Neural cell (in vitro differentiated cells): ENCODE measurements around the gene ASIC5. TPM values are rescaled to one million over a fixed set of nuclear protein-coding genes. Genes with fewer than 3 reads are reported as not detected.

Source experiments
- H2AFZ ChIP-seq: fragments of 200-600, 300-800 bp; sonication (generic), shearing (Covaris generic); 2 replicates; pipeline ENCODE4 v1.6.0; 2014; ENCODE audit warnings: low read depth, mild to moderate bottlenecking, antibody characterized with exemption, low read length, moderate library complexity
- H3F3A ChIP-seq: fragments of 200-600 bp; shearing (Covaris generic); 2 replicates; pipeline ENCODE4 v1.6.1; 2016; ENCODE audit warnings: mild to moderate bottlenecking, moderate library complexity, mixed read lengths, antibody characterized with exemption, low read length; ENCODE audit not compliant: insufficient read depth, poor library complexity, severe bottlenecking
- H3K27ac ChIP-seq: fragments of 200-600, 300-800 bp; sonication (generic), shearing (Covaris generic); 2 replicates; pipeline ENCODE4 v1.5.1; 2014; ENCODE audit warnings: mild to moderate bottlenecking, low read length, moderate library complexity
- H3K27me3 ChIP-seq: fragments of 300-800, 200-600 bp; sonication (generic), shearing (Covaris generic); 2 replicates; pipeline ENCODE4 v1.6.0; 2014; ENCODE audit warnings: mild to moderate bottlenecking, low read depth, low read length, moderate library complexity; ENCODE audit not compliant: insufficient read depth
- H3K36me3 ChIP-seq: fragments of 300-800, 200-600 bp; sonication (generic), shearing (Covaris generic); 2 replicates; pipeline ENCODE4 v1.5.1; 2014; ENCODE audit warnings: mild to moderate bottlenecking, antibody characterized with exemption, low read length, moderate library complexity; ENCODE audit not compliant: insufficient read depth
- H3K4me2 ChIP-seq: fragments of 300-800, 200-600 bp; sonication (generic), shearing (Covaris generic); 2 replicates; pipeline ENCODE4 v1.6.0; 2014; ENCODE audit warnings: mild to moderate bottlenecking, low read length
- H3K4me3 ChIP-seq: fragments of 300-800, 200-600 bp; sonication (generic), shearing (Covaris generic); 2 replicates; pipeline ENCODE4 v1.5.1; 2014; ENCODE audit warnings: mild to moderate bottlenecking, low read length, moderate library complexity
- H3K79me2 ChIP-seq: fragments of 200-600 bp; shearing (Covaris generic); replicated peaks from 2 replicates; pipeline ENCODE4 v1.6.0; 2014; ENCODE audit warnings: mild to moderate bottlenecking, low read length, moderate library complexity; ENCODE audit not compliant: insufficient read depth
- H3K9ac ChIP-seq: fragments of 300-800, 200-600 bp; sonication (generic), shearing (Covaris generic); 2 replicates; pipeline ENCODE4 v1.6.1; 2016; ENCODE audit warnings: mild to moderate bottlenecking, low read length, mixed read lengths
- H3K9me2 ChIP-seq: fragments of 200-600 bp; shearing (Covaris generic); 2 replicates; pipeline ENCODE4 v1.6.1; 2016; ENCODE audit warnings: mild to moderate bottlenecking, low read length, mixed read lengths; ENCODE audit not compliant: insufficient read depth
- H3K9me3 ChIP-seq: fragments of 200-600, 300-800 bp; sonication (generic), shearing (Covaris generic); 2 replicates; pipeline ENCODE4 v1.6.1; 2016; ENCODE audit warnings: mild to moderate bottlenecking, mixed run types, low read length, moderate library complexity, mixed read lengths
- H4K20me1 ChIP-seq: fragments of 200-600 bp; shearing (Covaris generic); 2 replicates; pipeline ENCODE4 v1.6.1; 2016; ENCODE audit warnings: mild to moderate bottlenecking, mixed run types; ENCODE audit not compliant: insufficient read depth
- CTCF ChIP-seq: fragments of 450-650 bp; IDR thresholded peaks from 2 replicates; pipeline ENCODE4 v1.5.1; 2014; ENCODE audit warnings: antibody characterized with exemption, mild to moderate bottlenecking, moderate library complexity; ENCODE audit not compliant: poor library complexity, severe bottlenecking
- EP300 ChIP-seq: fragments of 450-650 bp; conservative IDR thresholded peaks from 2 replicates; pipeline ENCODE4 v1.6.1; 2014; ENCODE audit warnings: antibody characterized with exemption, mild to moderate bottlenecking, moderate library complexity; ENCODE audit not compliant: poor library complexity, severe bottlenecking
- EZH2 ChIP-seq: fragments of 200-600, 300-800 bp; shearing (Covaris generic), sonication (generic); IDR thresholded peaks from 2 replicates; pipeline ENCODE4 v1.6.1; 2014; ENCODE audit warnings: antibody characterized with exemption, low read length, borderline replicate concordance, mild to moderate bottlenecking; ENCODE audit not compliant: insufficient read depth, poor library complexity, severe bottlenecking
- MXI1 ChIP-seq: fragments of 450-650 bp; conservative IDR thresholded peaks from 2 replicates; pipeline ENCODE4 v1.6.1; 2014; ENCODE audit warnings: antibody characterized with exemption, mild to moderate bottlenecking; ENCODE audit not compliant: poor library complexity, severe bottlenecking
- POLR2AphosphoS5 ChIP-seq: IDR thresholded peaks from 2 replicates; pipeline ENCODE4 v1.6.1; 2012
- RAD21 ChIP-seq: fragments of 450-650 bp; conservative IDR thresholded peaks from 2 replicates; pipeline ENCODE4 v1.6.1; 2014; ENCODE audit warnings: antibody characterized with exemption, mild to moderate bottlenecking, moderate library complexity
- REST ChIP-seq: IDR thresholded peaks from 2 replicates; pipeline ENCODE4 v1.6.1; 2012; ENCODE audit warnings: borderline replicate concordance
- SMC3 ChIP-seq: fragments of 450-650 bp; conservative IDR thresholded peaks from 2 replicates; pipeline ENCODE4 v1.6.1; 2014; ENCODE audit warnings: antibody characterized with exemption, mild to moderate bottlenecking, moderate library complexity; ENCODE audit not compliant: poor library complexity
- TAF1 ChIP-seq: IDR thresholded peaks from 2 replicates; pipeline ENCODE4 v1.6.1; 2012; ENCODE audit warnings: low read depth
- polyA plus RNA-seq: library from polyadenylated mRNA; depleted of rRNA; stranded (reverse); fragments of >200 nt; gene quantifications from 2 replicates; pipeline ENCODE4 v1.2.3, GENCODE V29; 2014

Gene ASIC5
- polyA plus RNA-seq, 1 donor from 2014 or later = not detected

- no peak for TF ChIP-seq SMC3
- no peak for TF ChIP-seq EZH2
- TF ChIP-seq REST = no peak
- TF ChIP-seq POLR2AphosphoS5 = no peak
- no peak for TF ChIP-seq RAD21
- no peak for TF ChIP-seq MXI1
- no peak for TF ChIP-seq TAF1
- TF ChIP-seq EP300 = no peak
- TF ChIP-seq CTCF = no peak
- H3K9me3 ChIP-seq = no peaks in the 10 kb centered on the region
- H4K20me1 ChIP-seq = no peaks in the 10 kb centered on the region
- H3K79me2 ChIP-seq = no peaks in the 10 kb centered on the region
- no peak overlapping the region for H3K27ac ChIP-seq
- no peaks in the 10 kb centered on the region for H3K9me2 ChIP-seq
- H3K4me2 ChIP-seq = no peak overlapping the region
- H3K36me3 ChIP-seq = no peaks in the 10 kb centered on the region
- H3K9ac ChIP-seq = no peak overlapping the region
- H2AFZ ChIP-seq = no peak overlapping the region
- no peak overlapping the region for H3K4me3 ChIP-seq
- H3F3A ChIP-seq = no peaks in the 10 kb centered on the region
- H3K27me3 ChIP-seq = no peaks in the 10 kb centered on the region
Observed at GRCh38 chr4:155853189-155853588, 12.9 kb downstream of the ASIC5 start.

GRCh38 chr4:155849042-155849441 lies 17.0 kb downstream of the ASIC5 start:
- Histone ChIP-seq H3K9ac (no peak overlapping the region), H4K20me1 (no peaks in the 10 kb centered on the region), H3K36me3 (no peaks in the 10 kb centered on the region), H3K27ac (no peak overlapping the region), H3K4me3 (no peak overlapping the region), H3K4me2 (no peak overlapping the region), H3K9me3 (no peaks in the 10 kb centered on the region), H3K9me2 (no peaks in the 10 kb centered on the region), H3K27me3 (no peaks in the 10 kb centered on the region), H3F3A (no peaks in the 10 kb centered on the region), H3K79me2 (no peaks in the 10 kb centered on the region), H2AFZ (no peak overlapping the region)
- no peak for TF ChIP-seq EZH2
- no peak for TF ChIP-seq REST
- no peak for TF ChIP-seq SMC3
- TF ChIP-seq POLR2AphosphoS5 = no peak
- TF ChIP-seq TAF1 = no peak
- TF ChIP-seq CTCF = no peak
- no peak for TF ChIP-seq MXI1
- no peak for TF ChIP-seq RAD21
- TF ChIP-seq EP300 = no peak
